ENCODE data around the gene APBB1.
"Not testable (repeated sequence)": the region's sequence is repeated elsewhere in the genome, so short reads cannot be mapped to it uniquely, and the experiment has no call there.

Gene APBB1

DNA sequence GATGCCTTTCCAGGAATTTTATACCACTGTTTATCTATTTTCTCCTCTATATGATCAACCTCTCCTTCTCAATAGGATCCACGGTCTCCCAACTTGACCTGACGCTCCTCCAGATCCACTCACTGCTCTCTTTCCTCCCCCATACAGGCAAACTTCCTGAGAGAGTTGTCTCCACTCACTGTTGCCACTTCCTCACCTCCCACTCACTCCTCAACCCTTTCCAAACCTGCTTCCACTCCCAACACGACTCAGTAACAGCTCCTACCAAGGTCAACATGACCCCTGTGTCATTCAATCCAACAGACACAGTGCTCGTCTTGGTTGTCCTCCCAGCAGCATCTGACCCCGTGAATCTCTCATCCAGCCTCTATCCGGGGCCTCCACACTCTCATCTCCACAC, 3.1 kb downstream of the APBB1 start:
- DNase-seq: no peak

GRCh38 chr11:6414874-6415328, 4.0 kb downstream of the APBB1 start:
- no peak for DNase-seq

GRCh38 chr11:6413791-6414201, 5.1 kb downstream of the APBB1 start:
- no peak for DNase-seq

DNA sequence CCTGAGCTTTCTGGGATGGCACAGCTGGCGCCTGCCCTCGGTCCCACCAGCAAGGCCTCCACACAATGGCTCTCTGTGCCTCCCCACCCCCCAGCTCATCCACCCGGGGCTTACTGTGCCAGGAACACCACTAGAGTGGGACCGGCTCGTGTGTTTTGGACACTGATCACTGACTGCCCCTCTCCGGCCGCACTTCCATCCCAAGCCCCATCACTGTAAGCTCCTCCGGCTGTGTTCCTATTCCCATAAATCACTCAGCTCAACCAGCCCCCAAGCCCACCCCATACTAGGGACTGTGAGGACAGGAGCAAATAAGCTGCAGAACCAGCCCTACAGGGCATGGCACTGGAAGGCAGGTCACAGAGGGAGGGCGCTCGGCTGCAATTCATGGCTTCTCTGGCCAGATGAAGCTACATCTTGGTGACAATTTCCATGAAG, 7.3 kb downstream of the APBB1 start:
- DNase-seq: no peak

- no peak for DNase-seq
Measured at GRCh38 chr11:6410695-6411430, 8.0 kb downstream of the APBB1 start.

DNA sequence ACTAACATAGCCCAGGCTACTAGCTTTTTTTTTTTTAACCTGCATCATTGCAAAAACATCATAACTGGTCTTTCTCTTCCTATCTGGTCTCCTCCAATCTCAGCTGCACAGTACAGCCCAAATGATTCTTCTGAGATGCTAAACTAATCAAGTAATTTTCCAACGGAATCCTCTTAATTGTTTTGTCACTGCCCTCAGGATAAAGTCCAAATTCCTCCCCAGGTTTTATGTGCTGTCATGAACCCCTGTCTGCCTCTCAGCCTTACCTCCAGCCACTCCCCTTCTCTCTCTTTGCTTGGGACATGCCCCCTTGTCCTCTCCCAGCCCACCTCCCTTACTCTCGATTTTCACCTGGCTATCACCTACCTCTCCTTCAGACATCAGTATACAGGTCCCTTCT, 12.5 kb downstream of the APBB1 start:
- DNase-seq: no peak

DNA sequence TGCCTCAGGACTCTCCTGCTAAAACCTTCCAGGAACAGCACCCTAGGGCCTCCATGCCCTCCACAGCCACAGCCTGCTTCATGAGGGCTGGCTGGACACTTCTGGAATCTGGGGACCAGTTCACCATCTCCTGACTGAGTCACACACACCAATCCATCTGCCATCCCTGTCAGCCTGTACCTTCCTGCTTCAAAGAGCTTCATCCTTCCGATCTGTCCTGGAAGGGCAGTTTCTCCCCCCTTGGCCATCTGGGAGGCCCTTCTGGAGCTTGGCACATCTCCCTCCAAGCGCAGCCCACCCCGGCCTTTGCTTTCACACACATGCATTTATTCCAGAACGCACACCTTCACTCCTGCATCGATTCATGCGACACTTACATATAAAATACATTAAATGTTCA, 13.0 kb downstream of the APBB1 start:
- DNase-seq: no peak

- no peak for DNase-seq
Measured at GRCh38 chr11:6405052-6405667, 13.7 kb downstream of the APBB1 start.

DNA sequence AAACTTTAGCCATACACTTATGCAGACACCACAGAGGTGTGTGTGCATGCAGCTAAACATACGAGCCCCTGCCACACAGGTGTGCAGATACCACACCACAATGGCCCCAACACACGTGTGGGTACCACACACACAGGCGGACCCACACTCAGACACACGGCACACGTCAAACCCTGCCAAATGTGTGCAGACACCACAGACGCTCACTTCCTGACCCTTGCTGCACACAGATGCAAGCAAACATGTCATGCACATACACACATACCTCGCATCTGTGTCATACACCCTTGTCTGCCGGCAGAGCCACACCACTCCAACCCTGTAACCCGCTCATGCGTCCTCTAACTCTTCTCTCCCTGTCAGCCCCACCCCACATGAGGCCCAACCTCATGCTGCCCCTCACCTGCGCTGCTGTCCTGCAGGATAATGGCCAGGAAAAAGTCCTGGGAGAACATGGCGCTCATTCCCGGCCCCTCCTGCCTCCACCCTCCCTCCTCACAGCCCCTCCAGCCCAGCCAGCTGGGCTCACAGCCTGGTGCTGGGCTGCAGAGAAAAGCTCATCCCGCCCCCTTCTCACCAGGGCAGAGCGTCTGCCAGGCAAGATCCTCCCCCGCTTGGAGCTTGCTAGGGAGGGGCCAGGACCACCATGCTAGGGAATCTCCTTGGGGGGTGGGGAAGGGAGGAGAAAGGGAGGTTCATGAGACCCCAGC, 14.4 kb downstream of the APBB1 start:
- DNase-seq: no peak

- DNase-seq: no peak
Measured at GRCh38 chr11:6403539-6403938, 15.4 kb downstream of the APBB1 start.

DNA sequence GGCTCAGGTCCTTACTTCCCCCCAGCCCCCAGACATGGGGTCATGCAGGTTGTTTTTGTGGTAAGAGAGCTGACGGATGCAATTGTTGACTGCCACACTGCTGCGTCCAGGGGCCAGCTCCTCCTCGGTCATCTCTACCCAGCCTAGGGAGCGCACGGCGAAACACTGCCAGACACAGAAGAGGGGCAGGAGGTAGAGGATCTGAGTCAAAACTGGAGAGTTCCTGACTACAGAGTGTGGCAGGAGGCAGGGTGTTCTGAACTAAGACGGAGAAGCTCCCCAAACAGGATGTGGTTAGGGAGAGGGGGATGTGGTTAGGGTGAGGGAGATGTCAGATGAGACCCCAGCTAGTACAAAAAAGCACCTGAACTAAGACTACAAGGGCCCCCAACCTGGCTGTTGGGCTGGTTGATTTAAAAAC, 16.3 kb downstream of the APBB1 start:
- no peak for DNase-seq

DNA sequence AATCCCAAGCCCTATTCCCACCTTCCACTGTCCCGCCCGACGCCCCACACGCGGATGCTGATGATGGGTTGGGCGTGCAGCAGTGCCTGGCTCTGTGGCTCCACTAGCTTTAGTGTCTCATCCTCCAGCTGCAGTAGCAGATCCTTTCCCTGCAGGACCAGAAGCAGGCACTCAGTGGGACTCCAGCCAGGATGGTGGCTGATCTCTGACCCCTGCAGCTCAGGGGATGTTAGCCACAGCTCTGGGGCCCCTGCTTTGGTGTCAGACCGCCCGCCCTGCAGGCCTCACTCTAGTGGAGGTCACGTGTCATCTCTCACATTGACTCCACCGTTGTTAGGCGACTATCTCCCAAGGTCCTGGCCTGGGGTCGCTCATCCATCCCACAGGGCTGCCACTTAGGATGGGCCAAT, 16.8 kb downstream of the APBB1 start:
- DNase-seq: no peak

DNA sequence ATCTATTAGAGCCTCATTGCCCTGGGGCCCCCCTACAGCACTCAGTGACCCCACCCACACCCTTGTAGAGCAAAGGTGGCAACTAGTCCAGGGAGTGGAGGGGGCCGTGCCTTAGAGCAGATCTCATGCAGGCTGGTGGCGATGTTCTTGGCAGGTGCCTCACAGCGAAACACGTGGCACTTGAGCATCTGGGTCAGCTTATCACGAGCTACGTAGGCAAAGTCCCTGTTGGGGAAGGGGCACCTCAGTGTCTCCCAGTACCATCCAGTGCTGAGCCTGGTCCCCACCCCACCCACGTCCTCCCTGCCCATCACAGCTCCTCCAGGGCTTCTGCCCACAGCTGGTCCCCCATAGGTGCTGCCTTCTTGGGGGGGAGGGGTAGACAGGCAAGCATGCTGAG, 17.4 kb downstream of the APBB1 start:
- no peak for DNase-seq

GRCh38 chr11:6400431-6401345, 18.2 kb downstream of the APBB1 start:
- no peak for DNase-seq

DNA sequence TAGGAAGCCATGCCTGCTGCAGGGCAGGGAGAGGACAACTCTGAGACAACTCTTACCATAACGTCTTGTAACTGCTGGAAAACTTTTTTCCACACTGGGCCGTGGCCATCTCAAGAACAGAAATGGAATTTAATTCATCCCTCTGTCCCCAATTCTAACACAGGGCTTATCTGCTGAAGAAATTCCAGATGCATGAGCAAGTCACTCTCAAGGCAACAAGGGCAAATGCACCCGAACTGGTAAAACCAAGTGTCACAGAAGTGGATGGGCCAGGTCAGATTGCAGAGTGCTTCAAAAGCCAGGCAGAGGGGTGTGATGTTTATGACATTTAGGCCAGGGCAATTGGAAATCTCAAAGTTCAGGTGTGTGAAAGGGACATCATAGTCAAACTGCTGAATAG, 21.3 kb downstream of the APBB1 start:
- no peak for DNase-seq

- DNase-seq: peak; percentile 84
Measured at GRCh38 chr11:6397156-6397555, 21.7 kb downstream of the APBB1 start.

GRCh38 chr11:6395470-6396060, 23.3 kb downstream of the APBB1 start:
- DNase-seq: no peak

DNA sequence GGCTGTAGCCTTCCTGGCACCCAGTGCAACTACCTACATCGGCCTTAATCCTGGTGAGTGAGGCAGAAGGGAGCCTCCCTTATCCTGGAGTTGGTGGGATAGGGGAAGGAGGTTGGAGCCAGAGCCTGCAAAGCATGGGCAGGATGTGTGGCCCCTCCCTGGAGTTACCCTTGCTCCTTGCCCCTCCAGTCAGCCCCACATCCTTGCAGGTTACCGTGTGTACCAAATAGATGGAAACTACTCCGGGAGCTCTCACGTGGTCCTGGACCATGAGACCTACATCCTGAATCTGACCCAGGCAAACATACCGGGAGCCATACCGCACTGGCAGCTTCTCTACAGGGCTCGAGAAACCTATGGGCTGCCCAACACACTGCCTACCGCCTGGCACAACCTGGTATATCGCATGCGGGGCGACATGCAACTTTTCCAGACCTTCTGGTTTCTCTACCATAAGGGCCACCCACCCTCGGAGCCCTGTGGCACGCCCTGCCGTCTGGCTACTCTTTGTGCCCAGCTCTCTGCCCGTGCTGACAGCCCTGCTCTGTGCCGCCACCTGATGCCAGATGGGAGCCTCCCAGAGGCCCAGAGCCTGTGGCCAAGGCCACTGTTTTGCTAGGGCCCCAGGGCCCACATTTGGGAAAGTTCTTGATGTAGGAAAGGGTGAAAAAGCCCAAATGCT, 24.8 kb downstream of the APBB1 start:
- DNase-seq: no peak

DNA sequence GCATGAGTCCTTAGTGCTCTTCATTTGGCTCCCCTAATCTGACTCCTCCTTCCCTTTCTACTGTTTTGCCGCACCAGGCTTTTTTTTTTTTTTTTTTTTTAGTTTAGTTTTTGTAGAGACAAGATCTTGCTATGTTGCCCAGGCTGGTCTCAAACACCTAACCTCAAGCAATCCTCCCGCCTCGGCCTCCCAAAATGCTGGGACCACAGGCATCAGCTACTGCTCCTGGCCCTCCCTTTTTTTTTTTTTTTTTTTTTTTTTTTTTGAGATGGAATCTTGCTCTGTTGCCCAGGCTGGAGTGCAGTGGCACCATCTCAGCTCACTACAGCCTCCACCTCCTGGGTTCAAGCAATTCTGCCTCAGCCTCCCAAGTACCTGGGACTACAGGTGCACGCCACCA, 26.6 kb downstream of the APBB1 start:
- not testable (repeated sequence) for DNase-seq

GRCh38 chr11:6391537-6392134, 27.3 kb downstream of the APBB1 start:
- no peak for DNase-seq

DNA sequence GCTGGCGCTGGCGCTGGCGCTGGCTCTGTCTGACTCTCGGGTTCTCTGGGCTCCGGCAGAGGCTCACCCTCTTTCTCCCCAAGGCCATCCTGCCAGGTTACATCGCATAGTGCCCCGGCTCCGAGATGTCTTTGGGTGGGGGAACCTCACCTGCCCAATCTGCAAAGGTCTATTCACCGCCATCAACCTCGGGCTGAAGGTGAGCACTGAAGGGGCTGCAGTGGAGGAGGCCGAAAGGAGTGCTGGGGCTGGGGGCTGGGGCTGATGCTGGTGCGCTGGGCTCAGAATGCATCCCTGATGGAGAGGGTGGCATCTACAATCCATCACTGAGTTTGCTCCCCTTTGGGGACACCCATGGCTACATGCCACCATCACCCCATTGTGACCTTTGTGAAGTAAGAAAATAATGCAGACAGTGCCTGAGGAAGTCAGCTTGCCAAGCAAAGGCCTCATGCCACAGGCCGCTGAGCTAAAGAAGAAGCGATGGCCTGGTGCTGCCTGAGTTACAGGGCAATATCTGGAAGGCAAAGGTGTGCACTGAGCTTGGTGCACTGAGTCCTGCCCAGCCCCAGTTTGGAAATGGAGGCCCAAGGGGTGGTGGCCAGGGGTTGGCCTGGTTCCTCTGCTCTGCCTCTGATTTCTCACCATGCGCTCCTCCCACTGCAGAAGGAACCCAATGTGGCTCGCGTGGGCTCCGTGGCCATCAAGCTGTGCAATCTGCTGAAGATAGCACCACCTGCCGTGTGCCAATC, 28.0 kb downstream of the APBB1 start:
- DNase-seq: no peak
